ENCODE measurements around the gene GPC6.

- no peak for TF ChIP-seq POLR2A (IDR thresholded peaks at IDR 0.05)
- no peak for TF ChIP-seq CTCF (IDR thresholded peaks at IDR 0.05)
These were observed 959.9 kb downstream of the GPC6 start for GRCh38 chr13:94186470-94186869.

All from vagina (tissue), 2 donors.